Kidney capillary endothelial cell (primary cell): Measurements from ENCODE around the gene TEX48.
A peak's percentile ranks its signal among the peaks of the same experiment; 100 is the strongest.

Experiments
- DNase-seq: peaks from one replicate; pipeline ENCODE4 v3.0.0-alpha.2; 2018; ENCODE audit warnings: low spot score

TEX48 gene, protein sequence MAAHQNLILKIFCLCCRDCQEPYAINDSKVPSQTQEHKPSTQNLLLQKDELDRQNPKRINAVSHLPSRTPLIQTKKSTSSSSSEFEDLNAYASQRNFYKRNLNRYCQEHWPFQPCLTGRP

GRCh38 chr9:114681594-114682332 lies at the start of gene TEX48:
Gene TEX48 (minus strand): TSS chr9:114682192. CDS start chr9:114671723, 10,469 bp downstream.
- DNase-seq, result peak; percentile 59

DNA sequence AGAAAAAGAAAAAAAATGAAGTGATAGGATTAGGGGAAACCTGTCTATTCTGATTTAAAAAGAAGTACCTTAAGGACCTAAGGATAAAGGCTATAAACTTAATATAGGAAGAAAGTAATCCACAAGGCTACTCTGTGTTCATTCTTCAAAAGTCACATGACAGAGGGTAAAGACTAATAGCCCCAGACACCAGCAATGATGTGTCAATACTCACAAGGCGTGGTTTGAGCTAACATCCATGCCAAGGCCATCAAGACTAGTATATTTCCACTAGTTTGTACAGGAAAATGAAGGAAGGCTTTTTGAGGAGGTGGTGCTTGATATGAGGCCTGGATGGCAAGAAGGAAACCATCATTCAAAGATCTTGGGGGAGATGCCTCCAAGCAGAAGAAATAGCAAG lies 49.7 kb upstream of the TEX48 start:
- DNase-seq, result no peak

DNA sequence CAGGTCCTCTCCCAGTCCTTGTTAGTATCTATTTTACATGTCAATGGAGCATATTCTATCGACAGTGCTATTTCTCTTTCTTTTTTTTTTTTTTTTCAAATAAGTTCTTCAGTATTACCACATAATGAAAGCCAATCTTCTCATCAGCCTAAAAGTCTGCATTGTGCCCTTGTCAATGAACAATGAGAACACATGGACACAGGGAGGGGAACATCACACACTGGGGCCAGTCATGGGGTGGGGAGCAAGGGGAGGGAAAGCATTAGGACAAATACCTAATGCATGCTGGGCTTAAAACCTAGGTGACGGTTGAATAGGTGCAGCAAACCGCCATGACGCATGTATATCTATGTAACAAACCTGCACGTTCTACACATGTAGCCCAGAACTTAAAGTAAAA lies 47.7 kb upstream of the TEX48 start:
- DNase-seq, result no peak

DNA sequence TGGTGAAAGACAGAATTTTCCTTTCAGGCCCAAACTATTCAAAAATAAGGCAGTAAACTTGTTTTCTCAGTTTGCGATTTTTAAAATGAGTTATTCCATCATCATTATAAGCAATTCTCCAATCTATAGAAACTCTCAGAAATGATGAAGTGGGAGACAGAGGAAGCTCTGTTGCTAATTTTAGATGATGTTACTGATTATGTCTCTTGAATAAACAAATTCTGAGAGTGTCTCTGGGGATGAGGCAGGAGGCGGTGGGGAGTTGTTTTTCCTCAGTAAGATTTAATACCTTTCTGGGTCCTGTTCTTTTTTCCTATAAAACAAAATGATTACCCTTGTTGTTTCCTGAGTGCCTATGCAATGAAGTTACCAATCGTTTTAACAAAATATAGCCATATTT lies 43.9 kb upstream of the TEX48 start:
- no peak for DNase-seq

DNA sequence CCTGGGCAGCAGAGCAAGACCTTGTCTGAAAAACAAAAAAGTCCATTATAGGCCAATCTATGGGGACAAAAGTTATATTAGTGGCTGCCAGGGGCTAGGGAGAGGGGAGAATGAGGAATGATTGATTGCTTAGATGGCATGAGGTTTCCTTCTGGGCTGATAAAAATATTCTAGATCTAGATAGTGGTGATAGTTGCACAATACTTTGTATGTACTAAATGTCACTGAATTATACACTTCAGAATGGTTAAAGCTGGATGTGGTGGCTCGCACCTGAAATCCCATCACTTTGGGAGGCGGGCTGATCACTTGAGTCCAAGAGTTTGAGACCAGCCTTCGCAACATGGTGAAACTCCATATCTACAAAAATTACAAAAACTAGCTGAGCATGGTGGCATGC lies 42.8 kb upstream of the TEX48 start:
- DNase-seq, result no peak

DNA sequence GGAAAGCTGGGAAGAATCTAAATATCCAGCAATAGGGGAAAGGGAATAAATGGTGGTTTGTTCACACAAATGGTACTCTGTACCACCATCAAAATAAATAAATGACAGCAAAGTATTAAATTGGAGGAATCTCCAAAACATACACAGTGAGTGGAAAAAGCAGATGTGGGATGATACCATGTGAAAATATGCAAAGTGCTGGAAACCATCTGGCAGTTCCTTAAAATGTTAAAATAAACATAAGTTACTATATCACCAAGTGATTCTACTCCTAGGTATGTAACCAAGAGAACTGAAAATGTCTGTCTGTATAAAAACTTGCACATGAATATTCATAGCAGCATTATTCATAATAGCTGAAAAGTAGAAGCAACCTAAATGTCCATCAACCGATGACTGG lies 41.9 kb upstream of the TEX48 start:
- DNase-seq, result no peak

DNA sequence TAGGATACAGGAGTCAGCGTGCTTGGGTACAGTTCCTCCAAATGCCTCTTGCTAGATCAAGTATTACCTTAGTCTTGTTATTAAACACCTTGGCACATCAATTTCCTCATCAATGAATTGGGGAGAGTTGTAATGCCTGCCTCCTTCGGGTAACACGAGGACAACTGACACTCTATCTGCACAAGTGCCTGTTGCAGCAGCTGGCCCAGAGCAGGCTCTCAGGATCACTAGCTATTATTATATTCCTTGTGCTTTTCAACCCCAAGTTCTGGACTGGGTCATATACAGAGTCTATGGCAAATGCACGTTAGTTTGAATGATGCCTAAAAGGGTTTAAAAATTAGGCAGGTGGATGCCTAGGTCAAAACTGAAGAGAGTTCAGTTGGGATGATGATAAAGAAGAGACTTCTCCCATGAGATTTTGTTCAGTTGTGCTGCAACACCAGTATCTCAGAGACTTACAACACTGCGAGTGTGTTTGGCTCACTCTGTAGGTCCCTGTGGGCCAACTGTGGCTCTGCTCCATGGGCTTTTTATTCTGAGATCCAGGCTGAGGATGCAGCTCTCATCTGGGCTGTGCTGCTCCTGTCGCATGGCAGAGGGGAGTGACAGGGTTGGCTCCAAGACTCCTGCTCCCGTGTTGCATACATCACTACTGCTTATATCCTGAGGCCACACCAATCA lies 41.1 kb upstream of the TEX48 start:
- DNase-seq, result no peak

DNA sequence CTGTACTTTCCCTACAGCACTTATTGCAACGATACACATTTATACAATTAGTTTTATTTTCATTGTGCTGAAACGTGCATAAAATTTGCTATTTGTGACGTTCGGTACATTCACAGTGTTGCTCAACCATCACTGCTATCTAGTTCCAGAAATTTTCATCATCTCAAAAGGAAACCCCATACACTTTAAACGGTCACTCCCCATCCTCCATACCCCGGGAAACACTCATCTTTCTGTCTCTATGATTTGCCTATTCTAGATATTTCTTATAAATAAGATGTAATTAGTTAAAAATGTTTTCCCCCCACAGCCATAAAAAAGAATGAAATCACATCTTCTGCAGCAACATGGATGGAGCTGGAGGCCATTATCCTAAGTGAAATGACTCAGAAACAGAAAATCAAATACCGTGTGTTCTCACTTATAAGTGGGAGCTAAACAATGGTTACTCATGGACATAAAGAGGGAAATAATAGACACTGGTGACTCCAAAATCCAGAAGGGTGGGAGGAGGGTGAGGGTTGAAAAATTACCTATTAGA lies 40.2 kb upstream of the TEX48 start:
- no peak for DNase-seq

DNA sequence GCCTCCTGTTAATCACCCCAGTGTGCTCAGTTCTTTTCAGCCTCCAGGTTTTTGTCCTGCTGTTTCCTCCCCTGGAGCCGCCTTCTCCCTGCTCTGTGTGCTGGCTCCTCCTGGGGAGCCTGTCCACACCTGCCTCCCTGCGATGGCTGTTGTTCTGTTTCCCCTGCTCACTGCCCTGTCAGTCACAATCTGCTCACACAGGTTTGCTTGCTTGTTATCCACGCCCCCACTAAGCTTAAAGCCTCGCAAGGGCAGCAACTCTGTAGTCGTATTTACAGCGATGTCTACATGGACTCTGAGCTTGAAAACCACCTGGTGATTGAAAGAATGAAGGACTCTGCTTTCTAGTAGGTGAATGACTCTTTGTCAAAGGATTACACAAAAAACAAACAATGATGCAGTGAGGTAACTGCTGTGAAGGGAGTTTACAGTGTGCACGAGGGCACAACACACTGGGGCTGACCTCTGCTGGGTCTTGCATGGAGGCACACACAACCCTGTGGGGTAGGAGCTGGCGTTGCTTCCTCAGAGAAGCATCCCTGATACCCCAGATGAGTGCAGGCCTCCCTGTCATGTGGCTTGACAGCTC lies 39.6 kb upstream of the TEX48 start:
- no peak for DNase-seq

GRCh38 chr9:114720086-114720676 lies 38.2 kb upstream of the TEX48 start:
- no peak for DNase-seq

GRCh38 chr9:114719290-114719689 lies 37.3 kb upstream of the TEX48 start:
- no peak for DNase-seq

- DNase-seq, result no peak
Observed at GRCh38 chr9:114718801-114719221, 36.8 kb upstream of the TEX48 start.

DNA sequence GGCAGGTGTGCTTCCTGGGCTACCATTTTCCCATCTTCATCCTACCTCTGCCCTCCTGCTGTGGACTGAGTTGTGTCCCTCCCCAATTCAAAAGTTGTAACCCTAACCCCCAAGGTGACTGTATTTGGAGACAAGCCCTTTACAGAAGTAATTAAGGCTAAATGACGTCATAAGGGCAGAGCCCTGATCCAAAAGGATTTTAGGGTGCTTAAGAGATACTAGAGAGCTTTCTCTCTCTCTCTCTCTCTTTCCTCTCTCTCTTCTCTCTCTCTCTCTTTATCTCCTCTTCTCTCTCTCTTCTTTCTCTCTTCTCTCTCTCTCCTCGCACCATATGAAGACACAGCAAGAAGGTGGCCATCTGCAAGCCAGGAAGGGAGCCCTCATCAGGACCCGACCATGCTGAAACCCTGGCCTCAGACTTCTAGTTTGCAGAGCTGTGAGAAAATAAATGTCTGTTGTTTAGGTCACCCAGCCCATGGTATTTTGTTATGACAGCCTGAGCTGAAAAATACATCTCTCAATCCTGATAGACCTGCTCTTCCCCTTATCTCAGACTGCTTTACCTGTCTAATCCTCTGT lies 36.0 kb upstream of the TEX48 start:
- DNase-seq, result no peak

DNA sequence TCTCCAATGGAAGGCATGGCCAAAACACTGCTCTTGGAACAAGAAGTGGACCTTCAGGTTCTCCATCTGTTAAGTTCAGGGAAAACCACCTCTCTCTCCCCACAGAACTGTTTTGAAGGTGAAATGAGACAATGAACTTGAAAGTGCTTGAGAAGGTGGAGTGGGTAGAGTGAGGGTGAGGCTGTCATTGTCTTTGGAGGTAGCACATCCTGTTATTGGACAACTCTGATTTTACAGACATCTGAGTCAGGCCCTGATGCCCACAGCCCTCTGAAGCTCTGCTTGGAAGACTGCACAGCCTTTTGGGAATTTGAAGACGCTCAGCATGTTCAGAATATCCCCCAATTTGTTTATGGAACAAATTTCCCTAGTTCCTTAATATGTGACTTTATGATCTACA lies 27.6 kb upstream of the TEX48 start:
- DNase-seq, result no peak

DNA sequence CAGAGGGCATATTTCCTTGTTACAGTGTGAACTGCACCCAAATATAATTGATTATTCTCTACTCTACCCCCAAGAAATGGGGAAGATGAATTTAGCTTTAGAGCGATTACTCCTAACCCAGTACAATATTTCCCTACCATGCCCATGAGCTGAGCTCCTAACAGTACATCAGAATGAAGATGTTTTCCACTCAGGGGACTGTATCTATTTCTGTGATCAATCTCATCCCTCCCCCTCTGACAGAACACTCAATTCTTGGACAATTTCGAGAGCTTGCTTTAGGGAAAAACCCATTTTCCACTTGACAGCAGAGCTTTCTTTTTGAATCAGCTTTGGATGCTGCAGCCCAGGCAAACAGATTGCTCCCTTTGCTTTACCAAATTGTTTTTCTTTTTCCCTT lies 24.7 kb upstream of the TEX48 start:
- no peak for DNase-seq

GRCh38 chr9:114701988-114702387 lies 20.0 kb upstream of the TEX48 start:
- no peak for DNase-seq

DNA sequence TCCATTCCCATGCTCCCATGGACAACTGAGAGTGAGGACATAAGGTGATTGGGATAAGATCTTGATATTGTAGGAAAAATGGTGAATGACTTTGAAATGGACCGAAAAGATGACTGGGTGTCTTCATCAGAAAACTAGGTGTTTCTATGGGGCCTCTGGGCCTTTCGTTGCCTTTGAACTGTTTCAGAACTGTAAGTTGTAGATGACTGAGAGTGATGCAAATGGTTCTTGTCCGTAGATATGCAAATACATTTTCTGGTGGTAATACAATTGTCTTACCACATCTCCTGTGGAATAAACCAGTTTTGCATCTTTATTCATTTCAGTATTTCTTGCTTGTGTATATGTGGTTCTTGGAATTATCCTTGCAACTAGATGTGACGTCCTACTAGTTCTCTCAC lies 16.0 kb upstream of the TEX48 start:
- DNase-seq, result no peak

GRCh38 chr9:114696814-114697544 lies 15.0 kb upstream of the TEX48 start:
- DNase-seq, result no peak

DNA sequence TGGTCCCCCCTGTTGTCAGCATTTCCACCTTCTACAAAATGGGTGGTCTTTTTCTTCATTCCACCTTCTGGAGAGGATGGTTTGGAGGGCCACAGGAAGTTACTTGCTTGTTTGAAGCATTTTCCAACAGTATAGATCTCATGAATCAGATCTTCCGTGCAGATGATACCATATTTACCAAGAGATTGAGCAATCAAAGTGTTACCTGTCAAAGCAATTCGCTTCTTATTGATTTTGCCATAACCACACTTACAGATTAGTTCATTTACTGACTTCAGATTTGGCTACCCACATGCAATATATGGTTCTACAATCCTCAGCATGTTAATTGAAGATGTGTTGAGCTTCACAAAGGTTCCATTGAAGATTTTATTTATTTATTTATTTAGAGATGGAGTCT lies 14.0 kb upstream of the TEX48 start:
- no peak for DNase-seq

DNA sequence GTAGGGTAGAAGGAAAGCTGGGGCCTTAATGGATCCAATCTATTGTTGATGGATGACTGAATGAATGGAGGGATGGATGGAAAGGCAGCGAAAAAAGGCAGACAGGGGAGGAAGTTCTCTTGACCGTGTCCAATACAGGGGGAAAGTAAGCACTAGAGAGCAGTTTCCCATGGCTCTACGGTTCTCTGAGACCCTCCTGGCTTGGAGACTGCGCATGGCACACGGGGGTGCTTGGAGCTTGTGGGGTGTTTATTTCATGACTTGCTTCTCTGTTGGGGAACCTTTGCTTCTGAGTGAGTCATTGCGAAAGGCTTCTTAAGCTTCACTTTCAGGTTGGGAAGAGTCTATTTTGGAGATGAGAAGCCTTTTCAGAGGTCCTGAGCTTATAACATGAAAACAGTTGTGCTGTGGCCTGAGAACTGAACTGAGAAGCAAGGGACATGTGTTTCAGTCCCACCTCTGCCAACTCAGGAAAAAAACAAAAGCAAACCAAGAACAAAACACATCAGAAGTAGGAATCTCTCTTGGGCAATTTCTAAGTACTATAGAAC lies 12.8 kb upstream of the TEX48 start:
- DNase-seq, result no peak

DNA sequence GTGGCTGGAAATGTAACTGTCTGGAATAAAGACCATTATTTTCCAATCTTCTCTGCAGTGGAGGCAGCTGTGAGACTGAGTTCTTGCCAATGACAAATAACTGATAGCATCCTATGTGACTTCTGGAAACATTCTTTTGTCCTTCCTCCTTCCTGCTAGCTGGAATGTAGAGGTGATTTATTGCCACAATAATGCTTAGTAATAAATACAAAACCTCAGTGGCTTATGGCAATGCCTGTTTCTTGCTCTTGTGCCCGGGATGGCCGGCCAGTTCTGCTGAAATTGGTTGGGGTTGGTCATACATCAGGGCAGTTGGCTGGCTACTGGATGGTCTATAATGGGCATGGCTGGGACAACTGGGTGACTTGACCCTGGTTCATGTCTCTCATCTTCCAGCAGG lies 12.2 kb upstream of the TEX48 start:
- peak; percentile 22 for DNase-seq
